GF-D8 (cell line): ENCODE measurements around the gene BEAN1.

ENCODE experiments used
- DNase-seq: peaks from one replicate; lab custom pipeline; 2025; lab: John Stamatoyannopoulos, UW

BEAN1 gene

DNA sequence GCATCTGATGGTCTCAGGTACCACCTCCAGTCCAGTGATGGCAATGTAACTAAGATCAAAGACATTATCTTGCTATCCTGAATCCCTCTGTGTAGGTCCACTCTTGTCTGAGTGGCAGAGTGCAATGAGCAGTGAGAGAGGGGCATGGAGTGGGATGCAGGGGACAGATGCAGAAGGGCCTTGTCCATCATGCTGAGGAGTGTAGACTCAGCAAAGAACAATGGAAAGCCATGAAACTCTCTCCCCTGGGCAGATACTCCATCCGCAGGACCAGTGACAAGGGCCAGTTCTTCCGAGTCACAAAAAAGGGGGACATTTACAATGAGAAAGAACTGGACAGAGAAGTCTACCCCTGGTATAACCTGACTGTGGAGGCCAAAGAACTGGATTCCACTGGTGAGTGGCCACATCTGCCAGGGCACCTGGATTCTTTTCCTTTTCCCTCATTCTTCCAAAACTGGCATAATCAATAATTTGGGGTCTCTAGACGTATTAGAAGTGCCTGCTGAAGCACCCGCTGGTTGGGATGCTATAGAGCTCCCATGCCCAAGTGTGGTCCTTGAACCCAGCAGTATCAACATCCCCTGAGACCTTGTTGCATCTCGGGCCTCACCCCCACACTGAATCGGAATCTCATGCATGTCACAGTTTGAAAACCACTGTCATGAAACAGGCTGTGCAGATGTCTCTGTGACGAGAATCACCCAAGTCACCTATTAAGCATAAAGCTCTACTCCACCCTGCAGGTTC is 31.1 kb upstream of the BEAN1 start:
- DNase-seq = no peak

DNA sequence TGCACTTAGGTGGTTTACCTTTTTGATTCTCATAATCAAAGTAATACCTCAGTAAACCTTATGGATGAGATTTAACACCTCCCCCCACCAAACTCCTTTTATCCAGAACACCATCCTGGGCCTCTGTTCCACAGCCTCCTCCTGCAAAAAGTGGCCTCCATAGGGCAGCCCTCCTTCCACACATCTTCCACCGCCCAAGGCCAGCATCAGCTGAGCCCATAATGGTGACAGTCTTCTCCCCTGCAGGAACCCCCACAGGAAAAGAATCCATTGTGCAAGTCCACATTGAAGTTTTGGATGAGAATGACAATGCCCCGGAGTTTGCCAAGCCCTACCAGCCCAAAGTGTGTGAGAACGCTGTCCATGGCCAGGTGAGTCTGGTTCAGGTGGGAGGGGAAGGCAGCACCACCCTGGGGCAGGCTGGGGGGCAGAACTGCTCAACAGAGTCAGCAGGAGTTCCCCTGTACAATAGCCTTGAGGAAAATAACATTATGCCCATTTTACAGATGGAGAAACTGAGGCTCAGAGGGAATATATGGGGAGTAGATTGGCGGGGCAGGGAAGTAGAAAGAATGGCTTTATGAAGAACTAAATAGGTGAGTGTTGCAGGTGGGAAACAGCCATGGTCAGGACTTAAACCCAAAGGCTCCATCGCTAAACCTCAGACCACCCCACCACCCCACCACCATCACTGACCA is 29.2 kb upstream of the BEAN1 start:
- DNase-seq = no peak

DNA sequence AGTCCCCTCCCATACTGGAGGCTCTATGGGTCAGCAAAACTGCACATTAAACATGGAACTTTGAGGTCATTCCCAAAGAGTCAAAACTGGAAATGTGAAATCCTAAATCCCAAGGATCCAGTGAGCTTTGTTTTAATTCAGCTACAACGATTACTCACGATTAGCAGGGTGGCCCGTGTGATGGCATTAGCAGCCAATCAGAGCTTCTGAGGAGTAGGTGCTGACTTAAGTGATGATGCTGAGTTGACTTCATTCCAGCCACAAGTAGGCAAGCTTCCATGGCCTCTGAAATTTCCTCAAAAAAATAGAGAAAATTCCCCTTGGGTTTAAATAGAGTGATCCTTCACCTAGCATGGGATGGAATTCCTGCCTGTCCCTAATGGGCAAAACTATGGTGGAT is 28.1 kb upstream of the BEAN1 start:
- no peak for DNase-seq

DNA sequence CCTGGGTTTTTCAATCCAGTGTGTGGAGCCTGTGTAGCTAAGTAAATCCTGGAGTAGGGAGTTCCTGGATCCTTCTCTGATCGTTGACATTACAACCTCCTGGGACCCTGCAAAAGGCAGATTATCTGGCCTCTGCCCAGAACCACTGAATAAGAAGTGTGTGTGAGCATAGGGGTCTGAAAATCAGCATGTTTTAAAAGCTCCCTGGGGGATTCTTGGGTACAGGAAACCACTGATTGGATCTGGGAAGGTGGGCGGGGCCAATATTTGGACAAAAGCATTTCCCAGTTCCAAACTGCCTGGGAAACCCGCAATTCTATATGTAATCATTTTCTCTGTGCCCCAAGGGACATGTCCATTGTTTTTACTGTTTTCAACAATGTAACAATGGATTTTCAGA is 27.2 kb upstream of the BEAN1 start:
- no peak for DNase-seq

DNA sequence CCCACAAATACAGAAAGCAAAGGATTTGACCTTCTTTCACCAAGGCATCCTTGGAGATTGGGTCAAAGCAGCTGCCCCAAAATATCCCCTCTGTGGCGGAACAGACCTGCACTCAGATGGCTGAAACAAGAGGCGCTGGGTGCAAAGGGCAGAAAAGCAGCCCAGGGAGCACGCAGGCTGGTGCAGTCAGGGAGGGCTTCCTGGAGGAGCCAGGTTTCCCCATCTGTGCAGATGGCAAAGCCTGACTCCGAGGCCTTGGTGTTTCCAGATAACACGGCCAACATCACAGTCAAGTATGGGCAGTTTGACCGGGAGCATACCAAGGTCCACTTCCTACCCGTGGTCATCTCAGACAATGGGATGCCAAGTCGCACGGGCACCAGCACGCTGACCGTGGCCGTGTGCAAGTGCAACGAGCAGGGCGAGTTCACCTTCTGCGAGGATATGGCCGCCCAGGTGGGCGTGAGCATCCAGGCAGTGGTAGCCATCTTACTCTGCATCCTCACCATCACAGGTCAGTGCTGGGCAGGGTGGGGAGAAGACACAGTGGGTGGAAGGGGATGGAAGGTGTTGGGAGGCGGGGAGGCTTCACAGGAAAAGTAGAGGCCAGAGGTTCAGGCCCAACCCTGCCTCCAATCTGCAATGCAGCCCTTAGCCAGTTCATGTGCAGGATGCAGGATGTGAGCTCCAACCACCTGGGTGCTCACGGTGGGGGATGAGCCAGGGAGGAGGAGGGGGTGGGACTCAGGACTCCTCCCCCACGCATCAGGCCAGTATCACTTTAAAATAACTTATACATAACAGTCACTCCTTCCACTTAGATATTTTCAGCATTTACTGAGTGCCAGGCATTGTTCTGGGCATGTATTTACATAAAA is 26.4 kb upstream of the BEAN1 start:
- DNase-seq = no peak

DNA sequence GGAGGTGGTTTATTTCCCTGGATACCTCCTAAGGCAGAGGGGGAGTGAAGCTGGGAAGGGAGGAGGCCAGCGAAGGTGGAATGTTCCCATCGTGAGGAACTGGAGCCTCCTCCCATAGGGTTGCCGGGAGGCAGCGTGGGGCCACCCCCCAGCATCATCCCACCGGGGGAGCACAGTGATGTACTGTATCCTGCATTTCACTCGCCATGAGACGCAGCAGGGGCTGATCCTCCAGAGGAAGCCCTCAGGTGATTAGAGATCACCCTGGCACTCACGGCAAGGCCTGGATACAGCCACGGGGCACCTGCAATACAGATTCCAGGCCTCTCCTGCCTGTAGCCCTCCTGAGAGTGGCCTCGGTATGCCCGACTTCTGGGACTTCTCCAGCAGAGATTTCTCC is 25.5 kb upstream of the BEAN1 start:
- no peak for DNase-seq

DNA sequence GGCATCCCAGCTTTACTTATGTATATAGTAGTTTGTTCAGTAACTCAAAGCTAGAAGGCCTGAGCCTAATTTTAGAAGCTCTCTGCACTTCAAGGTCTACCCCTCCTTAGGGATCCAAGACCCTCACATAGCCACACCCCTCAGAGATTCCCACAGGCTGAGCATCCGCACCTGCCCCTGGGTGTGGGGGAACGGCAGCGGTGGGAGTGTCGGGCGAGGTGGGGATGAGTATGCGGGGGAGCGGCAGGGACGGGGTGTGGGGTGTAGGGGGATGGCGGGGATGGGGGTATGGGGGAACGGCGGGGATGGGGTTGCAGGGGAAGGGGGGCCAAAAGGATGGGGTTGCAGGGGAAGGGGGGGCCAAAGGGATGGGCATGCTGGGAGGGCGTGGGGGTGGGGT is 24.9 kb upstream of the BEAN1 start:
- no peak for DNase-seq

DNA sequence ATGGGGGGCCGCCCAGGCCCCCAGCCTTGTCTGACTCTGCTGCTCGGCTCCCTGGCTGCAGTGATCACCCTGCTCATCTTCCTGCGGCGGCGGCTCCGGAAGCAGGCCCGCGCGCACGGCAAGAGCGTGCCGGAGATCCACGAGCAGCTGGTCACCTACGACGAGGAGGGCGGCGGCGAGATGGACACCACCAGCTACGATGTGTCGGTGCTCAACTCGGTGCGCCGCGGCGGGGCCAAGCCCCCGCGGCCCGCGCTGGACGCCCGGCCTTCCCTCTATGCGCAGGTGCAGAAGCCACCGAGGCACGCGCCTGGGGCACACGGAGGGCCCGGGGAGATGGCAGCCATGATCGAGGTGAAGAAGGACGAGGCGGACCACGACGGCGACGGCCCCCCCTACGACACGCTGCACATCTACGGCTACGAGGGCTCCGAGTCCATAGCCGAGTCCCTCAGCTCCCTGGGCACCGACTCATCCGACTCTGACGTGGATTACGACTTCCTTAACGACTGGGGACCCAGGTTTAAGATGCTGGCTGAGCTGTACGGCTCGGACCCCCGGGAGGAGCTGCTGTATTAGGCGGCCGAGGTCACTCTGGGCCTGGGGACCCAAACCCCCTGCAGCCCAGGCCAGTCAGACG is 24.4 kb upstream of the BEAN1 start:
- no peak for DNase-seq

DNA sequence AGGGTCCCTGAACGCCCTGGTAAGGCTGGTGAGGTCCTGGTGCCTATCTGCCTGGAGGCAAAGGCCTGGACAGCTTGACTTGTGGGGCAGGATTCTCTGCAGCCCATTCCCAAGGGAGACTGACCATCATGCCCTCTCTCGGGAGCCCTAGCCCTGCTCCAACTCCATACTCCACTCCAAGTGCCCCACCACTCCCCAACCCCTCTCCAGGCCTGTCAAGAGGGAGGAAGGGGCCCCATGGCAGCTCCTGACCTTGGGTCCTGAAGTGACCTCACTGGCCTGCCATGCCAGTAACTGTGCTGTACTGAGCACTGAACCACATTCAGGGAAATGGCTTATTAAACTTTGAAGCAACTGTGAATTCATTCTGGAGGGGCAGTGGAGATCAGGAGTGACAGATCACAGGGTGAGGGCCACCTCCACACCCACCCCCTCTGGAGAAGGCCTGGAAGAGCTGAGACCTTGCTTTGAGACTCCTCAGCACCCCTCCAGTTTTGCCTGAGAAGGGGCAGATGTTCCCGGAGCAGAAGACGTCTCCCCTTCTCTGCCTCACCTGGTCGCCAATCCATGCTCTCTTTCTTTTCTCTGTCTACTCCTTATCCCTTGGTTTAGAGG is 23.5 kb upstream of the BEAN1 start:
- no peak for DNase-seq

DNA sequence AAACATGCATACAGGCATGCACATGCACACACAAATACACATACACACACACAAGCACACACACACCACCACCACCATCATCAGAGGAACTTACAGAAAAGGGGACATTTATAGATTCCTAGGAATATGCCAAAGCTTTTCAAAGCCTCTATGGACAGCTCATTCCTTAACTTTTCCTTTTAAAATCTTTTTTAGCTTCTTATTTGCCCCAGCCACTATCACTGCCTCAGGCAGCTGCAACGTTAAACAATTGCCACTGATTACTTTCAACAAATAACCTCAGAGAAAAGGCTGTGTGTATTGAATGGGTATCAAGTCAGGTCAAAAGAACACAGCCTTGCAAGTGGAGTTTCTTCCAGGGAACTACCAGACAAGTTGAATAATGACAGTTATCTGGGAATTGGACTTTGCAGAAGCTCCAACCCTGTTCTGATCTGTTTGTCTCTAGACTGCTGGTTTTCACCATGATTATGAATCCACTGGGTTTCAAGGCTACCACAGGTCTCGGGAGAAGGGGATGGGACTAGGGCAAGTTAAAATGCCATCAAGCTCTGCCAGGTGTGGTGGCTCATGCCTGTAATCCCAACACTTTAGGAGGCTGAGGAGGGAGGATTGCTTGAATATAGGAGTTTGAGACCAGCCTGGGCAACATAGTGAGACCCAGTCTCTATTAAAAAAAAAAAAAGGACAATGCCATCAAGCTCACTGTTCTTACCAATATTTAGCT is 21.9 kb upstream of the BEAN1 start:
- no peak for DNase-seq

DNA sequence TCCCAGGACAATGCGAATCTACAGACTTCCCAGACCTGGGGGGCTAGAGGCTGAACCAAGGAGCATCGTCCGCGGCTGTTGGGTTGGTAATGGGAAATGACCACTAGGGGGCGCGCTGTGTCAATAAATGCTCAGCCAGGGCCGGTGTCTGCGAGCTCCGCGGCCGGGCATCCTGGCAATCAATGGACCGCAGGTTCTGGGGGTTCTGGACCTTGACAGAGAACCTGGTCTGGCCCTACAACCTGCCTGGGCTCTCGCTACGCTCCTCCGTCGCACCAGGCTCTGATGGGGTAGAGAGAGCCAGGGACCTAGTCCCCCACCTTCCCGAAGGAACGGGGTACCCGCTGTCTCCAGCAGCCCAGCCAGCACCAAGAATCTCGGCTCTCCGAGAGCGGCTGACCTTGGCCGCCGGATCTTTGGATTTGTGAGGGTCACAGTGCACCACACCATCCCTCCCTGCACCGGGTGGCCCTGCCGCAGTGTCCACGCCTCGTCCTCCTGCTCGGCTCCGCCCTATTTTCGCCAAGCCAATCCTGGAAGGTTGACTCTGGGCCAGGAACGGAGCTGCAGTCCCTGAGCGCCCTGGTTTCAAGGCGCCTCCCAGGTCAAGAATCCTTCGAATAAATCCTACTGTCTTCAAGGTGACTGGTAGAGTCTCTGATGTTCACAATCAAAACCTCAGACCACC is 20.4 kb upstream of the BEAN1 start:
- DNase-seq = no peak

DNA sequence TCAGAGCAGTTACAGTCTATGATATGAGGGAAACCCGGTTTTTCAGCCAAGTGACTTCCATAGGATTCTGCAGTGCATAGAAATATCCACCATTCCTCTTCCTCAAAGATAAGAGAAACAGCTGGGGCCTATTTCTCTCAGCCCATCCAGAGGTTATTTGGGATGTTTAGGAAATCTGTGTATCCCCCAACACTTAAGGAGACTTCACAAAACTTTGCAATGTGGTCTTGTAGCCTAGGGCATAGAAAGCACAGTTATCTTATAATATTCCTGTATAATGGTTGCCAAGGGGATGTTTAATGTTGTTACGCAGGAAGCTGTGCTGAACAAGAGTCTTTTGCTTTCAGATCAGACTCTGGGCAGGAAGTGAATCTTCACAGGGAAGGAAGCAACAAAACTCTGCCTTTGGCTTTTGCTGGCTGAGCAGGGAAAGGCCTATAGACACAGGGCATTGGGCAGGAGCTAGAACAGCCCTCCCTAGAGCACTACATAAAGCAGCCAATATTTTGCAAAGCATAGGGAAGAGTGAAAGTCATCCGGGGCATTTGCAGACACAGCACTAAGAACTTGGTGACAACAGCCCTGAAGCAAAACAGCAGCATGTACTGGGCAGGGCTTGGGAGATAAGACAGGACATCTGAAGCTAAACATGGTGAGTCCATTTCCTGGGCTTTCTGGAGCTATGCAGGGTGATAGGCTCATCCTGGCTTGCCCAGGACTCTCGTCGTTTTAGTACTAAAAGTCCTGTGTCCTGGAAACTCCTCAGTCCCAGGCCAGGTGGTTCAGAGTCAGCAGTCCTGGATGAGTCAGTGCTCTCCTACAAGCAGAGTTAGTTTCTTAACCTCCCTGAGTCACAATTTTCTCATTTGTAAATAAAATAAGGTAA is 18.7 kb upstream of the BEAN1 start:
- no peak for DNase-seq

DNA sequence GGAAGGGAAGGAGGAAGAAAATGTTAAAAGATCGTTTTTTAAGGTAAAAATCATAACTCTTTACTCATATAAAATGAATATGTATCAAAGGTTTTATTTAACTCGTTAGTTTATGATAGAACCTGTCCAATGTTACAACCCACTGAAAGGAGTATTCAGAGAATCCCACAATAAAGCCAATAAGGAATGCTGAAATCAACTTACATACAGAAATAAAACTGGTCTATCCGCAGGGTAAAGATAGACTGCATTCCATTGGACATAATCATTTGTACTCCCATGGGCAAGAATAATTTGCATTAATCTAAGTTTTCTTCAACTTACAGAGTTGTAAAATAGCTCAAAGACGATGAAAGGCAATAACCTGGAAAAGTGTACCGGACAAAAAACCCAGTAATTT is 17.9 kb upstream of the BEAN1 start:
- DNase-seq = no peak

DNA sequence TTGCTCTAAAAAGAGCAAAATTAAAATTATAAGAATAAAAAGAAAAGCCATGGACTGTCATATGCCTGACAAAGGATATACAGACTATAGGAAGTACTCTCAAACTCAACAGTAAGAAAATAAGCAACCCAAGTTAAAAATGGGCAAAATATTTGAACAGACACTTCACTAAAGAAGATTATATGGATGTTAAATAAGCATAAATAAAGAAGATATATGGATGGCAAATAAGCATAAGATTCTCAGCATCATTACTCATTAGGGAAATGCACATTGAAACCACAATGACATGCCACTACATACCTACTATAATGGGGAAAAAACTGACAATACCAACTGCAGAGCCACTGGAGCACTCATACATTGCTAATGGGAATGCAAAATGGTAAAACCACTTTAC is 14.9 kb upstream of the BEAN1 start:
- DNase-seq = no peak

DNA sequence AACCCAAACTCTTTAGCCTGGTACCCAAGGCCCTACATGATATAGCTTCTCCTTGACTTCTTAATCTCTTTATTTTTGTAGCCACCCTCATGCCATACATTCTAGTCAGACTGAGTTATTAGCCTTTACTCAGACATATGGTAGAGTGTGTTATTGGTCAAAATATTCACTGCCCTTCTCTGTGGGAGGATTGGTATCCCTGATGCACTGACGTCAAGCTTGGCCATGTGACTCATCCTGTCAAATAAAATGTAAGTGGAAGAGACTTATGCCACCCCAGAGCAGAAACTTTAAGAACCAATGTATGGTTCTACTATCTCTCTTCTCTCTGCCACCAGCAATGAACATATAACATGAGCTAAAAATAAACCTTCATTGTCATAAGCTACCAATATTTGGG is 12.2 kb upstream of the BEAN1 start:
- DNase-seq = no peak

DNA sequence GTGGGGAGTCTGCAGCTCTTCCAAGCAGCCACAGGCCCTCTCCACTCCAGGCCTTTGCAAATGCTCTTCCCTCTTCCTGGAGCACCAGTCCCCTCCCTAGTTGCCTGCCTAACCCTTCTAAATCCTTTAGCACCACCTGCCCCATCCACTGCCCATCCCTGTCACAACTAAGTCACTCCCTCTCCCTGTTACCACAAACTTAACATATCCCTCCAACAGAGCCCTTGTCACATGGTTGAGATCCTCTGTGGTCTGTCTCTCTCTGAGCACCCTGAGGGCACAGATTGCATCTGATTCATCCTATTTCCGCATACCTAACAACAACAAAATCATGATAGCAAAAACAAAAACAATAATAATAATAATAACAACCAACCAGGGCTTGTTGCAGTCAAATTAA is 11.0 kb upstream of the BEAN1 start:
- no peak for DNase-seq

DNA sequence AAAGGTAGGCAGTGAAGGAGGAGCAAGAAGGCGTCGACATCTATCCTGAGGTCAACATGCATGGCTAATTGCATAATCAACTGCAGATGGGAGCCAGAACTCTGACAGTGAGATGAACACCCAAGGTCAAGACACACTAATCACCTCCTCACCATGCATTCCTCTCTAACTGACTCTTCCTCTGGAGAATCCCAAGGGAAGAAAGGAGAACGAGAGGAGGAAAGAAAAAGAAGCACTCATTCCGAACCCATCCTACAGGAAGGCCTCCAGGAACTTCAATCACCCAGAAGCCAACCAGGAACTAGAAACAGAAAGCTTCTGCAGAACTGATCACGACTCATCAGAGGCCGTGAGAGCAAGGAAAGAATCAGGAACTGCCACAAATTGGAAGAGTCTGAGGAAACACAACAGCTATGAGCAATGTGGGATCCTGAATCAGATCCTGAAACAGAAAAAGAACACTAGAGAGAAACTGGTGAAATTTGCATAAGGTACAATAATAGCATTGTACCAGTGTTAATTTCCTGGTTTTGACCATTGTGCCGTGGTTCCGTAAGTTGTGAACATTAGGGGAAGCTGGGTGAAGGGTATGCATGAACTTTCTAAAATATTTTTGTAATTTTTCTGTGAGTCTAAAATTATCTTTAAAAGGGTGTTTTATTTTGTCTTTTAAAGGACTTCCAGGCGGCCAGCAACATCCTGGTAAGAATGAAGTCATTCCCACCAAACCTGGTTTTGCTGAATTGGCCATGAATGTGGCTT is 10.0 kb upstream of the BEAN1 start:
- DNase-seq = no peak

DNA sequence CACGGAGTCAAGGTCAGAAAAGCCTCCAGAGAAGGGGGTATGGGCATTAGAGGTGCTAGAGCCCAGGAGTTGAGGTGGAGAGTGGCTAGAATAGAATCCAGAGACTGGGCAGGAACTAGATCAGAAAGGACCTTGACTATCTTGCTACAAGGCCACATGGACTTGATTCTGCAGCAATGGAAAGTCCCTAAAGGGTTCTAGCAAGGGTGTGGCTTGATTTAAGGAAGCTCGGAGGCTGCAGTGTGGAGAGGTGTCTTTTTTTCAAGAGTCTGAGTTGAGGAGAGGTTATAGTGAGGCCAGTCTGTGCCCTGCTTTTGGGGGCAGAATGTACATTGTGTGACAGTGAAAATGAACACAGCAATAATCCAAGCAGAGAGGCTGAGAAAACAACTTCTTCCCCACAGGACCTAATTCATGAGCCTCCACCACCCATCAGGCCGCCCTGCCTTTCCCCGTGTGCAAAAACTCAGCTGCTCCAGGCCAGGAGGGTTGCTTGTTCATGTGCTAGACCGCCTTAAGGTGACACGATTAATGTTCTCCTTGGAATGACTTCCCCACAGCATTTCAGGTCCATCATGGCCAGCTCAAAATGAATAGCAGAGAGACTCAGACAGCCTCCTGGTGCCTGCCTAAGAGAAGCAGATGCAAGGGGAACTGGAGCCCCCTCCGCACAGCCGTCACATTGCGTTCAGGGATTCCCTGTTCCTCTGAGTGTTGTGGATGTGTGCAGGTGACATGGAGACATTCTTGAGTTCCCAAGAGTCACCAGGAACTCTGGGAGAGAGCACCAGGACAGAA is 8.7 kb upstream of the BEAN1 start:
- no peak for DNase-seq
